K562 (cell line): ENCODE measurements around the gene PHF12. TPM values are rescaled to one million over a fixed set of nuclear protein-coding genes. Genes with fewer than 3 reads are reported as not detected.

Experiments used
- ARHGAP35 ChIP-seq: fragments of 450-650 bp; IDR thresholded peaks from 2 replicates; pipeline ENCODE4 v1.6.1; 2018; ENCODE audit not compliant: partially characterized antibody
- BCL6 ChIP-seq: fragments of 250-450 bp; sonication (Bioruptor Pico); IDR thresholded peaks from 2 replicates; pipeline ENCODE4 v1.4.0; 2020
- EP400 ChIP-seq: fragments of 450-650 bp; IDR thresholded peaks from 2 replicates; pipeline ENCODE4 v1.6.1; 2017; ENCODE audit warnings: antibody characterized with exemption, mild to moderate bottlenecking, moderate library complexity
- ERF ChIP-seq: fragments of 450-650 bp; formaldehyde crosslinking; IDR thresholded peaks from 2 replicates; pipeline ENCODE4 v1.4.0; 2020; ENCODE audit warnings: mild to moderate bottlenecking, mixed read lengths
- ETV6 ChIP-seq, 3 experiments: fragments of 150-350 bp in 1 of 3; sonication (generic) in 1 of 3; formaldehyde crosslinking in 1 of 3; IDR thresholded peaks; 2 replicates each; pipeline versions ENCODE4 v1.6.1 to v1.8.0; 2014 to 2022; ENCODE audit warnings: borderline replicate concordance in 2 of 3, low read depth in 2 of 3, antibody characterized with exemption in 1 of 3, low read length in 1 of 3, mild to moderate bottlenecking in 1 of 3, missing genetic modification reagents in 1 of 3
- LARP7 ChIP-seq: fragments of 450-650 bp; IDR thresholded peaks from 2 replicates; pipeline ENCODE4 v1.6.1; 2016
- MYNN ChIP-seq, 2 experiments: sonication (generic); formaldehyde crosslinking in 1 of 2; IDR thresholded peaks; 2 replicates each; pipeline versions ENCODE4 v1.5.0 to v1.6.1; 2016 to 2020; ENCODE audit warnings: antibody characterized with exemption in 1 of 2, missing genetic modification reagents in 1 of 2
- NR3C1 ChIP-seq: sonication (generic); formaldehyde crosslinking; IDR thresholded peaks from 2 replicates; pipeline ENCODE4 v1.8.1; 2022; ENCODE audit warnings: missing genetic modification reagents
- PTTG1 ChIP-seq: fragments of 450-650 bp; IDR thresholded peaks from 2 replicates; pipeline ENCODE4 v1.6.1; 2016; ENCODE audit warnings: low read depth, mild to moderate bottlenecking, missing genetic modification characterization, missing compliant biosample characterization
- PURB ChIP-seq: sonication (generic); formaldehyde crosslinking; IDR thresholded peaks from 2 replicates; pipeline ENCODE4 v1.9.0; 2021; ENCODE audit warnings: low read depth, mild to moderate bottlenecking, missing genetic modification reagents
- RAD21 ChIP-seq, 2 experiments: fragments of 250-450 bp in 1 of 2; fragments of 450-650 bp in 1 of 2; sonication (Bioruptor Pico) in 1 of 2; formaldehyde crosslinking in 1 of 2; IDR thresholded peaks in 1 of 2; conservative IDR thresholded peaks in 1 of 2; 2 replicates each; pipeline versions ENCODE4 v1.4.0 to v1.8.0; 2020 to 2022; ENCODE audit warnings: mild to moderate bottlenecking in 2 of 2, moderate library complexity in 1 of 2
- RFX1 ChIP-seq: fragments of 450-650 bp; IDR thresholded peaks from 2 replicates; pipeline ENCODE4 v1.6.1; 2016; ENCODE audit warnings: mild to moderate bottlenecking, moderate library complexity
- SRSF7 ChIP-seq: fragments of 200-400 bp; formaldehyde crosslinking; optimal IDR thresholded peaks from 2 replicates; pipeline ENCODE3; 2017; ENCODE audit warnings: mild to moderate bottlenecking, low read depth, low read length
- SRSF9 ChIP-seq: fragments of 200-400 bp; formaldehyde crosslinking; IDR thresholded peaks from 2 replicates; pipeline ENCODE4 v1.6.1; 2017; ENCODE audit warnings: low read depth, low read length, borderline replicate concordance
- ZEB2 ChIP-seq: fragments of 450-650 bp; IDR thresholded peaks from 2 replicates; pipeline ENCODE4 v1.6.1; 2016
- ZFP30 ChIP-seq: fragments of 250-450 bp; sonication (Bioruptor Pico); IDR thresholded peaks from 2 replicates; pipeline ENCODE4 v1.8.0; 2022; ENCODE audit warnings: moderate library complexity, mild to moderate bottlenecking, inconsistent platforms, borderline replicate concordance
- ZNF695 ChIP-seq: fragments of 450-650 bp; formaldehyde crosslinking; IDR thresholded peaks from 2 replicates; pipeline ENCODE4 v1.4.0; 2020; ENCODE audit warnings: mild to moderate bottlenecking, moderate library complexity
- ZNF76 ChIP-seq: fragments of 250-450 bp; sonication (Bioruptor Pico); IDR thresholded peaks from 2 replicates; pipeline ENCODE4 v1.4.0; 2020; ENCODE audit warnings: mild to moderate bottlenecking, moderate library complexity, borderline replicate concordance
- ZNF780A ChIP-seq: fragments of 250-450 bp; sonication (Bioruptor Pico); IDR thresholded peaks from 2 replicates; pipeline ENCODE4 v1.5.0; 2021; ENCODE audit warnings: mild to moderate bottlenecking
- polyA plus RNA-seq, 8 experiments: library from polyadenylated mRNA; depleted of rRNA in 4 of 8; stranded (reverse) in 5 of 8; unstranded in 3 of 8; fragments of >200 nt; fragmentation: Nextera tagmentation in 2 of 8; fragmentation: Illumina TruSeq in 1 of 8; extraction: Ambion mirVana in 2 of 8; extraction: Trizol in 1 of 8; gene quantifications; 2 replicates each; pipeline versions ENCODE4 v1.2.1 to v1.2.3, GENCODE V29; 2011 to 2014; ENCODE audit warnings: inconsistent platforms in 1 of 8, missing spikeins in 1 of 8
- total RNA-seq, 7 experiments: library from RNA; depleted of rRNA in 6 of 7; stranded (reverse); fragments of >200 nt in 6 of 7; fragmentation: Illumina TruSeq in 2 of 7; extraction: Trizol in 2 of 7; gene quantifications; 2 replicates each; pipeline versions ENCODE4 v1.2.1 to v1.2.3, GENCODE V29; 2011 to 2021; ENCODE audit warnings: low replicate concordance in 1 of 7
- TF ChIP-seq, protein P1 (sequence below): fragments of 250-450 bp; sonication (Bioruptor Pico); IDR thresholded peaks from 2 replicates; pipeline ENCODE4 v1.8.0; 2022; ENCODE audit warnings: inconsistent platforms, mild to moderate bottlenecking, moderate library complexity, borderline replicate concordance
- TF ChIP-seq, protein P2 (sequence below): sonication (generic); formaldehyde crosslinking; IDR thresholded peaks from 2 replicates; pipeline ENCODE4 v1.9.0; 2022; ENCODE audit warnings: mild to moderate bottlenecking, missing genetic modification reagents
- TF ChIP-seq, protein P3 (sequence below): fragments of 200-400 bp; formaldehyde crosslinking; IDR thresholded peaks from 2 replicates; pipeline ENCODE4 v1.6.1; 2017; ENCODE audit warnings: mild to moderate bottlenecking, low read depth, low read length, moderate library complexity

The PHF12 gene
- total and polyA plus RNA-seq, 9 of the 15 experiments (the other 6 are each of a cell fraction or from before 2014, with no cell fraction given) = 0.82 to 31.3 (median 13.5) TPM

DNA sequence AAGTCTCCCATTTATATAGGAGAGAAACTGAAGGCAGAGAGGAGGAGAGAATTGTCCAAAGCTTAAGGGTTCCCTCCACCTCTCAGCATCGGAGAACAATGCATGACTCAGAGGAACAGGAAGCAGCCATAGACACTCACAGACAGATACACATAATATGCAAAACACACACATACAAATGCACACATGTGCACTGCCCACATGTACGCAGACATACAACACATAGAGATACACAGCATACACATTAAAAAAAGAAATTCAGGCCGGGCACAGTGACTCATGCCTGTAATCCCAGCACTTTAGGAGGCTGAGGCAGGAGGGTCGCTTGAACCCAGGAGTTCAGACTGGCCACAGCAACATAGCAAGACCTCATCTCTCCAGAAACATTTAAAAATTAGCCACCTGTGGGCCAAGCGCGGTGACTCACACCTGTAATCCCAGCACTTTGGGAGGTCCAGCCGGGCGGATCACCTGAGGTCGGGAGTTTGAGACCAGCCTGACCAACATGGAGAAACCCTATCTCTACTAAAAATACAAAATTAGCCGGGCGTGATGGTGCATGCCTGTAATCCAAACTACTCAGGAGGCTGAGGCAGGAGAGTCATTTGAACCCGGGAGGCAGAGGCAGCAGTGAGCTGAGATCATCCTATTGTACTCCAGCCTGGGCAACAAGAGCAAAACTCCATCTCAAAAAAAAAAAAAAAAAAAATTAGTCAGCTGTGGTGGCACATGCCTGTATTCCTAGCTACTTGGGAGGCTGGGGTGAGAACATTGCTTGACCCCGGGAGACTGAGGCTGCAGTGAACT, 85.2 kb downstream of the PHF12 start (continued):
- TF ChIP-seq LARP7 = 0 out of 2 replicates have a peak, but pooled peaks have one; percentile 20
- 0 out of 2 replicates have a peak, but pooled peaks have one; percentile 3 for TF ChIP-seq EP400
- TF ChIP-seq, protein P1, sequence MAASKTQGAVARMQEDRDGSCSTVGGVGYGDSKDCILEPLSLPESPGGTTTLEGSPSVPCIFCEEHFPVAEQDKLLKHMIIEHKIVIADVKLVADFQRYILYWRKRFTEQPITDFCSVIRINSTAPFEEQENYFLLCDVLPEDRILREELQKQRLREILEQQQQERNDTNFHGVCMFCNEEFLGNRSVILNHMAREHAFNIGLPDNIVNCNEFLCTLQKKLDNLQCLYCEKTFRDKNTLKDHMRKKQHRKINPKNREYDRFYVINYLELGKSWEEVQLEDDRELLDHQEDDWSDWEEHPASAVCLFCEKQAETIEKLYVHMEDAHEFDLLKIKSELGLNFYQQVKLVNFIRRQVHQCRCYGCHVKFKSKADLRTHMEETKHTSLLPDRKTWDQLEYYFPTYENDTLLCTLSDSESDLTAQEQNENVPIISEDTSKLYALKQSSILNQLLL = no peak
- TF ChIP-seq PTTG1 (tag) = no peak
- no peak for TF ChIP-seq ZFP30 (CRISPR knock-in tag)
- TF ChIP-seq ARHGAP35 = no peak
- no peak for TF ChIP-seq ETV6 (IDR thresholded peaks at IDR 0.05; ENCODE audit: borderline replicate concordance in 1 of 2, low read depth in 2 of 2, low read length in 1 of 2)
- TF ChIP-seq ETV6 (CRISPR knock-in tag; IDR thresholded peaks at IDR 0.05; ENCODE audit: borderline replicate concordance) = no peak
- TF ChIP-seq RAD21 (CRISPR knock-in tag; conservative IDR thresholded peaks at IDR 0.05 in 1 of 2, IDR thresholded peaks at IDR 0.05 in 1 of 2) = no peak
- TF ChIP-seq, protein P2, sequence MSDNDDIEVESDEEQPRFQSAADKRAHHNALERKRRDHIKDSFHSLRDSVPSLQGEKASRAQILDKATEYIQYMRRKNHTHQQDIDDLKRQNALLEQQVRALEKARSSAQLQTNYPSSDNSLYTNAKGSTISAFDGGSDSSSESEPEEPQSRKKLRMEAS (CRISPR knock-in tag) = no peak
- TF ChIP-seq ZNF780A (CRISPR knock-in tag) = no peak
- TF ChIP-seq SRSF9 = no peak
- no peak for TF ChIP-seq RFX1
- TF ChIP-seq, protein P3, sequence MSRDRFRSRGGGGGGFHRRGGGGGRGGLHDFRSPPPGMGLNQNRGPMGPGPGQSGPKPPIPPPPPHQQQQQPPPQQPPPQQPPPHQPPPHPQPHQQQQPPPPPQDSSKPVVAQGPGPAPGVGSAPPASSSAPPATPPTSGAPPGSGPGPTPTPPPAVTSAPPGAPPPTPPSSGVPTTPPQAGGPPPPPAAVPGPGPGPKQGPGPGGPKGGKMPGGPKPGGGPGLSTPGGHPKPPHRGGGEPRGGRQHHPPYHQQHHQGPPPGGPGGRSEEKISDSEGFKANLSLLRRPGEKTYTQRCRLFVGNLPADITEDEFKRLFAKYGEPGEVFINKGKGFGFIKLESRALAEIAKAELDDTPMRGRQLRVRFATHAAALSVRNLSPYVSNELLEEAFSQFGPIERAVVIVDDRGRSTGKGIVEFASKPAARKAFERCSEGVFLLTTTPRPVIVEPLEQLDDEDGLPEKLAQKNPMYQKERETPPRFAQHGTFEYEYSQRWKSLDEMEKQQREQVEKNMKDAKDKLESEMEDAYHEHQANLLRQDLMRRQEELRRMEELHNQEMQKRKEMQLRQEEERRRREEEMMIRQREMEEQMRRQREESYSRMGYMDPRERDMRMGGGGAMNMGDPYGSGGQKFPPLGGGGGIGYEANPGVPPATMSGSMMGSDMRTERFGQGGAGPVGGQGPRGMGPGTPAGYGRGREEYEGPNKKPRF = no peak
- no peak for TF ChIP-seq MYNN (IDR thresholded peaks at IDR 0.05)
- no peak for TF ChIP-seq MYNN (CRISPR knock-in tag; IDR thresholded peaks at IDR 0.05)
- TF ChIP-seq PURB (CRISPR knock-in tag) = no peak
- no peak for TF ChIP-seq NR3C1 (CRISPR knock-in tag)
- no peak for TF ChIP-seq ZNF76 (CRISPR knock-in tag)
- TF ChIP-seq ZEB2 = 0 out of 2 replicates have a peak, but pooled peaks have one; percentile 36
- no peak for TF ChIP-seq ZNF695 (CRISPR knock-in tag)
- no peak for TF ChIP-seq BCL6
- TF ChIP-seq SRSF7 = no peak
- TF ChIP-seq ERF (CRISPR knock-in tag) = no peak
